ENCODE measurements around the gene ZNF440. TPM values are rescaled to one million over a fixed set of nuclear protein-coding genes. Genes with fewer than 3 reads are reported as not detected.
"Not testable (repeated sequence)": the region's sequence is repeated elsewhere in the genome, so short reads cannot be mapped to it uniquely, and the experiment has no call there.

The ZNF440 gene
- total and polyA plus RNA-seq, 2 donors (not counting 1 experiment from before 2014, with no cell fraction given) = 4.6 to 11.1 TPM

- no peak for DNase-seq (ENCODE audit: low read depth in 2 of 2)
- TF ChIP-seq EZH2 (IDR thresholded peaks at IDR 0.05; ENCODE audit: low read length, missing control alignments) (no peak), CTCF (conservative IDR thresholded peaks at IDR 0.05 in 1 of 2, IDR thresholded peaks at IDR 0.05 in 1 of 2; ENCODE audit: low read depth in 1 of 2, low read length in 2 of 2) (no peak)
- no peak overlapping the region for H3K4me3 ChIP-seq (replicated peaks in 1 of 4; ENCODE audit: control extremely low read depth in 1 of 4, insufficient read depth in 1 of 4, low read depth in 3 of 4, low read length in 4 of 4)
- H3K27ac ChIP-seq (ENCODE audit: insufficient read depth, low read length) = no peak overlapping the region
- peaks cover 3% of the 10 kb centered on the region for H3K36me3 ChIP-seq (ENCODE audit: control insufficient read depth, insufficient read depth, low read length)
- no peaks in the 10 kb centered on the region for H3K4me1 ChIP-seq (ENCODE audit: control insufficient read depth, extremely low read depth, insufficient read depth, low read length)
- H4K20me1 ChIP-seq (ENCODE audit: control insufficient read depth, extremely low read depth, insufficient read depth, low read length) = no peaks in the 10 kb centered on the region
- no peak overlapping the region for H3K9ac ChIP-seq (ENCODE audit: insufficient read depth, low read length)
- no peaks in the 10 kb centered on the region for H3K27me3 ChIP-seq (ENCODE audit: control insufficient read depth, insufficient read depth, low read length)
- H3K9me3 ChIP-seq (ENCODE audit: control insufficient read depth, insufficient read depth, low read depth, low read length) = peaks cover 9% of the 10 kb centered on the region
- H2AFZ ChIP-seq (ENCODE audit: low read length) = no peak overlapping the region
- H3K79me2 ChIP-seq (ENCODE audit: control insufficient read depth, insufficient read depth, low read length) = no peaks in the 10 kb centered on the region
- no peak overlapping the region for H3K4me2 ChIP-seq (ENCODE audit: extremely low read depth, insufficient read depth, low read length)
Measured at GRCh38 chr19:11833541-11833940, 19.5 kb downstream of the ZNF440 start.

- not testable (repeated sequence) for H3K4me3 ChIP-seq (replicated peaks in 1 of 4; ENCODE audit: control extremely low read depth in 1 of 4, insufficient read depth in 1 of 4, low read depth in 3 of 4, low read length in 4 of 4); H3K36me3 ChIP-seq (ENCODE audit: control insufficient read depth, insufficient read depth, low read length); H3K4me1 ChIP-seq (ENCODE audit: control insufficient read depth, extremely low read depth, insufficient read depth, low read length); H3K79me2 ChIP-seq (ENCODE audit: control insufficient read depth, insufficient read depth, low read length); H3K9ac ChIP-seq (ENCODE audit: insufficient read depth, low read length); H4K20me1 ChIP-seq (ENCODE audit: control insufficient read depth, extremely low read depth, insufficient read depth, low read length); H3K4me2 ChIP-seq (ENCODE audit: extremely low read depth, insufficient read depth, low read length); H2AFZ ChIP-seq (ENCODE audit: low read length); DNase-seq (ENCODE audit: low read depth in 2 of 2); H3K9me3 ChIP-seq (ENCODE audit: control insufficient read depth, insufficient read depth, low read depth, low read length); H3K27ac ChIP-seq (ENCODE audit: insufficient read depth, low read length); H3K27me3 ChIP-seq (ENCODE audit: control insufficient read depth, insufficient read depth, low read length)
Measured at GRCh38 chr19:11835626-11836066, 21.6 kb downstream of the ZNF440 start.

- no peaks in the 10 kb centered on the region for H3K27me3 ChIP-seq (ENCODE audit: control insufficient read depth, insufficient read depth, low read length)
- no peaks in the 10 kb centered on the region for H3K9me3 ChIP-seq (ENCODE audit: control insufficient read depth, insufficient read depth, low read depth, low read length)
- no peak overlapping the region for H3K4me3 ChIP-seq (replicated peaks in 1 of 4; ENCODE audit: control extremely low read depth in 1 of 4, insufficient read depth in 1 of 4, low read depth in 3 of 4, low read length in 4 of 4)
- TF ChIP-seq CTCF (conservative IDR thresholded peaks at IDR 0.05 in 1 of 2, IDR thresholded peaks at IDR 0.05 in 1 of 2; ENCODE audit: low read depth in 1 of 2, low read length in 2 of 2) (no peak), EZH2 (IDR thresholded peaks at IDR 0.05; ENCODE audit: low read length, missing control alignments) (no peak)
- H2AFZ ChIP-seq (ENCODE audit: low read length) = no peak overlapping the region
- H4K20me1 ChIP-seq (ENCODE audit: control insufficient read depth, extremely low read depth, insufficient read depth, low read length) = no peaks in the 10 kb centered on the region
- no peaks in the 10 kb centered on the region for H3K79me2 ChIP-seq (ENCODE audit: control insufficient read depth, insufficient read depth, low read length)
- H3K4me2 ChIP-seq (ENCODE audit: extremely low read depth, insufficient read depth, low read length) = no peak overlapping the region
- no peak for DNase-seq (ENCODE audit: low read depth in 2 of 2)
- no peaks in the 10 kb centered on the region for H3K36me3 ChIP-seq (ENCODE audit: control insufficient read depth, insufficient read depth, low read length)
- H3K27ac ChIP-seq (ENCODE audit: insufficient read depth, low read length) = no peak overlapping the region
- no peak overlapping the region for H3K9ac ChIP-seq (ENCODE audit: insufficient read depth, low read length)
- no peaks in the 10 kb centered on the region for H3K4me1 ChIP-seq (ENCODE audit: control insufficient read depth, extremely low read depth, insufficient read depth, low read length)
Measured at GRCh38 chr19:11843722-11844121, 29.6 kb downstream of the ZNF440 start.

GRCh38 chr19:11847615-11848014, 33.5 kb downstream of the ZNF440 start:
- H3K27ac ChIP-seq (ENCODE audit: insufficient read depth, low read length); H3K4me2 ChIP-seq (ENCODE audit: extremely low read depth, insufficient read depth, low read length); H4K20me1 ChIP-seq (ENCODE audit: control insufficient read depth, extremely low read depth, insufficient read depth, low read length); DNase-seq (ENCODE audit: low read depth in 2 of 2); H3K4me1 ChIP-seq (ENCODE audit: control insufficient read depth, extremely low read depth, insufficient read depth, low read length); H3K79me2 ChIP-seq (ENCODE audit: control insufficient read depth, insufficient read depth, low read length); H3K9ac ChIP-seq (ENCODE audit: insufficient read depth, low read length); H2AFZ ChIP-seq (ENCODE audit: low read length); H3K36me3 ChIP-seq (ENCODE audit: control insufficient read depth, insufficient read depth, low read length); H3K4me3 ChIP-seq (replicated peaks in 1 of 4; ENCODE audit: control extremely low read depth in 1 of 4, insufficient read depth in 1 of 4, low read depth in 3 of 4, low read length in 4 of 4); H3K27me3 ChIP-seq (ENCODE audit: control insufficient read depth, insufficient read depth, low read length); H3K9me3 ChIP-seq (ENCODE audit: control insufficient read depth, insufficient read depth, low read depth, low read length): not testable (repeated sequence)

Data from fibroblast of lung (primary cell).